Suprapubic skin (tissue), 4 donors: ENCODE results near the gene AASDH. TPM values are rescaled to one million over a fixed set of nuclear protein-coding genes. Genes with fewer than 3 reads are reported as not detected.

ENCODE experiments used
- DNase-seq, 2 donors: peaks; one replicate each; pipeline ENCODE4 v3.0.0-alpha.2; 2019; ENCODE audit warnings: low spot score in 2 of 2
- H3K27ac ChIP-seq: fragments of 200-600 bp; sonication (generic); one replicate; pipeline ENCODE4 v1.5.1; 2019
- H3K27me3 ChIP-seq: fragments of 200-600 bp; sonication (generic); one replicate; pipeline ENCODE4 v1.5.1; 2019
- H3K36me3 ChIP-seq: fragments of 200-600 bp; sonication (generic); one replicate; pipeline ENCODE4 v1.5.1; 2019
- H3K4me1 ChIP-seq: fragments of 200-600 bp; sonication (generic); one replicate; pipeline ENCODE4 v1.5.1; 2019
- H3K4me3 ChIP-seq: fragments of 200-600 bp; sonication (generic); one replicate; pipeline ENCODE4 v1.5.1; 2019; ENCODE audit warnings: mild to moderate bottlenecking
- H3K9me3 ChIP-seq: fragments of 200-600 bp; sonication (generic); one replicate; pipeline ENCODE4 v1.5.1; 2019
- EP300 ChIP-seq: sonication (generic); formaldehyde crosslinking; IDR thresholded peaks from one replicate; pipeline ENCODE4 v1.6.1; 2017; ENCODE audit warnings: antibody characterized with exemption
- POLR2A ChIP-seq, 2 donors: fragments of 450-650 bp; IDR thresholded peaks; one replicate each; pipeline ENCODE4 v1.6.1; 2017; ENCODE audit warnings: antibody characterized with exemption in 2 of 2, mild to moderate bottlenecking in 2 of 2, moderate library complexity in 2 of 2
- POLR2AphosphoS5 ChIP-seq, 3 donors: sonication (generic); formaldehyde crosslinking; IDR thresholded peaks; one replicate each; pipeline ENCODE4 v1.6.1; 2017; ENCODE audit warnings: antibody characterized with exemption in 3 of 3
- WGBS: methylation state at CpG from one replicate; pipeline ENCODE4 v1.1.5; 2018; 5-methylcytosine and 5-hydroxymethylcytosine counted together
- total RNA-seq, 4 donors: library from RNA; depleted of rRNA; stranded (reverse); fragments of >200 nt; gene quantifications; one replicate each; pipeline ENCODE4 v1.1.0, GENCODE V29; 2016
- TF ChIP-seq, protein P1 (sequence below), 2 donors: fragments of 200-600 bp in 1 of 2; fragments of 450-650 bp in 1 of 2; sonication (generic) in 1 of 2; IDR thresholded peaks; one replicate each; pipeline ENCODE4 v1.5.1; 2016 to 2019; ENCODE audit warnings: antibody characterized with exemption in 2 of 2, mild to moderate bottlenecking in 1 of 2, moderate library complexity in 1 of 2

AASDH gene
- total RNA-seq, 4 donors from 2014 or later, result 10.7 to 14.6 (median 12.0) TPM

GRCh38 chr4:56316011-56316650 lies 71.2 kb downstream of the AASDH start:
- TF ChIP-seq POLR2AphosphoS5 (IDR thresholded peaks at IDR 0.05), result no peak
- Histone ChIP-seq H3K27me3 (no peaks in the 10 kb centered on the region), H3K36me3 (no peaks in the 10 kb centered on the region), H3K9me3 (no peaks in the 10 kb centered on the region), H3K4me3 (no peak overlapping the region), H3K4me1 (no peaks in the 10 kb centered on the region), H3K27ac (no peak overlapping the region)
- WGBS, result 93% methylated on average over 27 of the region's 29 CpGs
- no peak for DNase-seq

DNA sequence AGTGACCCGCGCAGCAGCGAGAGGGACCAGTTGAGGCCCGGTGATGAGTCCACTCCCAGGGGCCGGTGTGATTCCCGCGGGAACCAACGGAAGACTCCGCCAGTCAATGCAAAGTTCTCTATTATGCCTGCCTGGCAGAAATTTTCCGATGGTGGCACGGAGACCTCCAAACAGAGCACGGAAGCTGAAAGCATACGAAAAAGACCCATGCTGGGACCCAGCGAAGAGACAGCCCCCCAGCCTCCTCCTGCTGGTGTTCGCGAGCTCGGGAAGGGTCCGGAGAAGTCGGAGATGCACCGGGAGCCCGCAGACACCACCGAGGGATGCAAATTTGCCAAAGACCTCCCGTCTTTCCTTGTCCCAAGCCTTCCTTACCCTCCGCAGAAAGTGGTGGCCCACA lies 71.7 kb downstream of the AASDH start:
- 97% methylated on average over 19 of the region's 24 CpGs for WGBS
- TF ChIP-seq, protein P1, sequence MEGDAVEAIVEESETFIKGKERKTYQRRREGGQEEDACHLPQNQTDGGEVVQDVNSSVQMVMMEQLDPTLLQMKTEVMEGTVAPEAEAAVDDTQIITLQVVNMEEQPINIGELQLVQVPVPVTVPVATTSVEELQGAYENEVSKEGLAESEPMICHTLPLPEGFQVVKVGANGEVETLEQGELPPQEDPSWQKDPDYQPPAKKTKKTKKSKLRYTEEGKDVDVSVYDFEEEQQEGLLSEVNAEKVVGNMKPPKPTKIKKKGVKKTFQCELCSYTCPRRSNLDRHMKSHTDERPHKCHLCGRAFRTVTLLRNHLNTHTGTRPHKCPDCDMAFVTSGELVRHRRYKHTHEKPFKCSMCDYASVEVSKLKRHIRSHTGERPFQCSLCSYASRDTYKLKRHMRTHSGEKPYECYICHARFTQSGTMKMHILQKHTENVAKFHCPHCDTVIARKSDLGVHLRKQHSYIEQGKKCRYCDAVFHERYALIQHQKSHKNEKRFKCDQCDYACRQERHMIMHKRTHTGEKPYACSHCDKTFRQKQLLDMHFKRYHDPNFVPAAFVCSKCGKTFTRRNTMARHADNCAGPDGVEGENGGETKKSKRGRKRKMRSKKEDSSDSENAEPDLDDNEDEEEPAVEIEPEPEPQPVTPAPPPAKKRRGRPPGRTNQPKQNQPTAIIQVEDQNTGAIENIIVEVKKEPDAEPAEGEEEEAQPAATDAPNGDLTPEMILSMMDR (IDR thresholded peaks at IDR 0.05), result no peak
- H3K4me1 ChIP-seq, result no peaks in the 10 kb centered on the region
- DNase-seq, result no peak
- no peaks in the 10 kb centered on the region for H3K27me3 ChIP-seq
- H3K36me3 ChIP-seq, result no peaks in the 10 kb centered on the region
- H3K27ac ChIP-seq, result no peak overlapping the region
- no peaks in the 10 kb centered on the region for H3K9me3 ChIP-seq
- H3K4me3 ChIP-seq, result no peak overlapping the region

GRCh38 chr4:56315041-56315440 lies 72.2 kb downstream of the AASDH start:
- TF ChIP-seq POLR2A (IDR thresholded peaks at IDR 0.05) (no peak), POLR2AphosphoS5 (IDR thresholded peaks at IDR 0.05) (no peak), EP300 (no peak)
- TF ChIP-seq, protein P1 (IDR thresholded peaks at IDR 0.05), result no peak
- Histone ChIP-seq H3K4me3 (no peak overlapping the region), H3K27me3 (no peaks in the 10 kb centered on the region), H3K36me3 (no peaks in the 10 kb centered on the region), H3K27ac (no peak overlapping the region), H3K4me1 (no peaks in the 10 kb centered on the region), H3K9me3 (no peaks in the 10 kb centered on the region)
- DNase-seq, result no peak
- WGBS, result 95% methylated on average over 20 of the region's 29 CpGs

GRCh38 chr4:56314207-56314915 lies 72.9 kb downstream of the AASDH start:
- H3K4me1 ChIP-seq, result no peaks in the 10 kb centered on the region
- 95% methylated on average over 50 of the region's 50 CpGs for WGBS
- no peaks in the 10 kb centered on the region for H3K9me3 ChIP-seq
- no peaks in the 10 kb centered on the region for H3K36me3 ChIP-seq
- TF ChIP-seq POLR2A (IDR thresholded peaks at IDR 0.05) (no peak), POLR2AphosphoS5 (IDR thresholded peaks at IDR 0.05) (no peak), EP300 (no peak)
- TF ChIP-seq, protein P1 (IDR thresholded peaks at IDR 0.05), result no peak
- H3K27ac ChIP-seq, result no peak overlapping the region
- H3K27me3 ChIP-seq, result no peaks in the 10 kb centered on the region
- DNase-seq, result no peak
- no peak overlapping the region for H3K4me3 ChIP-seq

DNA sequence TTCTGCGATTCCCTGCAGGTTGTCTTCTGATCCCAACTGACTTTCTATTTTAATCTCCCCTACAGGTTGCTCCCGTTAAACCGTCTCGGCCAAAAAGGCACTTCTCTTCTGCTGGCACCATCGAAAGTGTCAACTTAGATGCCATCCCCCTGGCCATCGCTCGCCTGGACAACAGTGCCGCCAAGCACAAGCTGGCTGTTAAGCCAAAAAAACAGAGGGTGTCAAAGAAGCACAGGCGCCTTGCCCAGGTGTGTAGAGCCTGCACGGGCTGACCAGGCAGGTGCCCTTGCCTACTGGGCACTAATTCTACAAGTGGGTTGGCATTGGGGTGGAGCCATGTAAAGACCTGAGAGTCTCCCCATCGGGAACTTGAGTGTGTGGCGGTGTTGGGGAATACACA lies 74.2 kb downstream of the AASDH start:
- WGBS, result 97% methylated on average over 12 of the region's 12 CpGs
- Histone ChIP-seq H3K9me3 (no peaks in the 10 kb centered on the region), H3K36me3 (no peaks in the 10 kb centered on the region), H3K27me3 (no peaks in the 10 kb centered on the region), H3K4me3 (no peak overlapping the region), H3K27ac (no peak overlapping the region), H3K4me1 (no peaks in the 10 kb centered on the region)
- DNase-seq, result no peak
- TF ChIP-seq EP300, result no peak
- TF ChIP-seq POLR2AphosphoS5 (IDR thresholded peaks at IDR 0.05), result no peak
- TF ChIP-seq, protein P1 (IDR thresholded peaks at IDR 0.05), result no peak
- TF ChIP-seq POLR2A (IDR thresholded peaks at IDR 0.05), result no peak
